GM23338 (cell line): ENCODE measurements around the gene DRAXIN. TPM values are rescaled to one million over a fixed set of nuclear protein-coding genes. Genes with fewer than 3 reads are reported as not detected.

Source experiments
- ATAC-seq: fragments of 200-7000 bp; cut with Tn5 transposase; 3 replicates; pipeline ENCODE4 v1.9.1; 2020
- DNase-seq: peaks from one replicate; pipeline ENCODE4 v3.0.0-alpha.2; 2015; ENCODE audit warnings: low spot score
- H2AFZ ChIP-seq: fragments of 200-600 bp; sonication (generic); 2 replicates; pipeline ENCODE4 v1.8.0; 2016; ENCODE audit warnings: antibody characterized with exemption, mild to moderate bottlenecking, moderate library complexity
- H3F3A ChIP-seq: fragments of 200-600 bp; sonication (generic); replicated peaks from 2 replicates; pipeline ENCODE4 v1.8.0; 2017; ENCODE audit warnings: antibody characterized with exemption, mixed run types, low read depth
- H3K27ac ChIP-seq: fragments of 200-600 bp; sonication (generic); 2 replicates; pipeline ENCODE4 v1.6.1; 2016; ENCODE audit warnings: low read depth
- H3K27me3 ChIP-seq: fragments of 200-600 bp; sonication (generic); 2 replicates; pipeline ENCODE4 v1.8.0; 2016; ENCODE audit warnings: mild to moderate bottlenecking, mixed run types, moderate library complexity; ENCODE audit not compliant: insufficient read depth
- H3K36me3 ChIP-seq: fragments of 200-600 bp; sonication (generic); 2 replicates; pipeline ENCODE4 v1.8.0; 2016; ENCODE audit warnings: mild to moderate bottlenecking; ENCODE audit not compliant: insufficient read depth
- H3K4me1 ChIP-seq: fragments of 200-600 bp; sonication (generic); 2 replicates; pipeline ENCODE4 v1.8.0; 2016; ENCODE audit warnings: mild to moderate bottlenecking, moderate library complexity; ENCODE audit not compliant: insufficient read depth
- H3K4me2 ChIP-seq: fragments of 200-600 bp; sonication (generic); 2 replicates; pipeline ENCODE4 v1.7.1; 2017; ENCODE audit warnings: mixed run types
- H3K4me3 ChIP-seq: fragments of 200-600 bp; sonication (generic); 2 replicates; pipeline ENCODE4 v1.6.1; 2016; ENCODE audit warnings: mixed run types
- H3K79me2 ChIP-seq: fragments of 200-600 bp; sonication (generic); replicated peaks from 2 replicates; pipeline ENCODE4 v1.8.0; 2017; ENCODE audit warnings: mild to moderate bottlenecking; ENCODE audit not compliant: insufficient read depth
- H3K9me2 ChIP-seq: fragments of 200-600 bp; sonication (generic); 2 replicates; pipeline ENCODE4 v1.8.0; 2017; ENCODE audit not compliant: insufficient read depth
- H4K20me1 ChIP-seq: fragments of 200-600 bp; sonication (generic); replicated peaks from 2 replicates; pipeline ENCODE4 v1.8.0; 2017; ENCODE audit warnings: mild to moderate bottlenecking; ENCODE audit not compliant: insufficient read depth
- H3K27ac Mint-ChIP-seq: 2 replicates; pipeline ENCODE4 v1.8.0; 2020; ENCODE audit warnings: inconsistent platforms, mild to moderate bottlenecking, moderate library complexity, mixed read lengths
- H3K27me3 Mint-ChIP-seq: 3 replicates; pipeline ENCODE4 v1.8.0; 2022; ENCODE audit warnings: low read depth, mild to moderate bottlenecking, moderate library complexity, mixed read lengths, inconsistent platforms; ENCODE audit not compliant: insufficient read depth, poor library complexity
- H3K36me3 Mint-ChIP-seq: 3 replicates; pipeline ENCODE4 v1.8.0; 2021; ENCODE audit warnings: low read depth, mild to moderate bottlenecking, inconsistent platforms, moderate library complexity, mixed read lengths
- H3K4me1 Mint-ChIP-seq: 3 replicates; pipeline ENCODE4 v1.8.0; 2020; ENCODE audit warnings: mild to moderate bottlenecking, inconsistent platforms, mixed read lengths
- H3K4me3 Mint-ChIP-seq: 3 replicates; pipeline ENCODE4 v1.8.0; 2021; ENCODE audit warnings: moderate library complexity, mild to moderate bottlenecking, inconsistent platforms, mixed read lengths
- H3K9me3 Mint-ChIP-seq: 3 replicates; pipeline ENCODE4 v1.8.0; 2020; ENCODE audit warnings: moderate library complexity, mild to moderate bottlenecking, inconsistent platforms, mixed read lengths
- CREB1 ChIP-seq: fragments of 250-450 bp; sonication (Bioruptor Pico); IDR thresholded peaks from 2 replicates; pipeline ENCODE4 v1.5.0; 2020; ENCODE audit warnings: low read depth, mild to moderate bottlenecking, moderate library complexity
- EZH2 ChIP-seq: fragments of 200-600 bp; sonication (generic); IDR thresholded peaks from one replicate; pipeline ENCODE4 v1.8.0; 2017; ENCODE audit warnings: antibody characterized with exemption, mild to moderate bottlenecking, low read depth; ENCODE audit not compliant: unreplicated experiment
- JUNB ChIP-seq: IDR thresholded peaks from one replicate; pipeline ENCODE4 v1.6.1; 2016; ENCODE audit warnings: antibody characterized with exemption; ENCODE audit not compliant: unreplicated experiment
- NANOG ChIP-seq: IDR thresholded peaks from 2 replicates; pipeline ENCODE4 v1.6.1; 2016; ENCODE audit warnings: antibody characterized with exemption, borderline replicate concordance
- POLR2AphosphoS5 ChIP-seq: IDR thresholded peaks from 2 replicates; pipeline ENCODE4 v1.6.1; 2016; ENCODE audit warnings: antibody characterized with exemption, low read depth
- STAT1 ChIP-seq: IDR thresholded peaks from one replicate; pipeline ENCODE4 v1.6.1; 2016; ENCODE audit warnings: antibody characterized with exemption; ENCODE audit not compliant: unreplicated experiment
- ZNF114 ChIP-seq: fragments of 250-450 bp; sonication (Bioruptor Pico); IDR thresholded peaks from 2 replicates; pipeline ENCODE4 v1.5.0; 2020; ENCODE audit warnings: mild to moderate bottlenecking, moderate library complexity
- ZNF331 ChIP-seq: fragments of 250-450 bp; sonication (Bioruptor Pico); IDR thresholded peaks from 2 replicates; pipeline ENCODE4 v1.5.0; 2020; ENCODE audit warnings: low read depth, mild to moderate bottlenecking, moderate library complexity
- polyA plus RNA-seq: library from polyadenylated mRNA; unstranded; fragments of >200 nt; fragmentation: Nextera tagmentation; extraction: Ambion mirVana; gene quantifications from 2 replicates; pipeline ENCODE4 v1.2.1, GENCODE V29; 2016
- total RNA-seq: library from RNA; depleted of rRNA; stranded (reverse); fragments of >200 nt; shearing (Covaris generic); gene quantifications from 2 replicates; pipeline ENCODE4 v1.2.3, GENCODE V29; 2014
- TF ChIP-seq, protein P1 (sequence below), 2 experiments: fragments of 200-600 bp in 1 of 2; sonication (generic) in 1 of 2; conservative IDR thresholded peaks; 2 replicates each; pipeline versions ENCODE4 v1.5.1 to v1.6.1; 2016 to 2017; ENCODE audit warnings: antibody characterized with exemption in 2 of 2, low read depth in 2 of 2, mild to moderate bottlenecking in 2 of 2, moderate library complexity in 1 of 2
- TF ChIP-seq, protein P2 (sequence below): IDR thresholded peaks from 2 replicates; pipeline ENCODE4 v1.6.1; 2016; ENCODE audit warnings: antibody characterized with exemption
- TF ChIP-seq, protein P3 (sequence below): IDR thresholded peaks from one replicate; pipeline ENCODE4 v1.6.1; 2018; ENCODE audit warnings: antibody characterized with exemption; ENCODE audit not compliant: unreplicated experiment

Gene DRAXIN
- total and polyA plus RNA-seq, 2 experiments from 2014 or later = 7.6 to 23.0 TPM

DNA sequence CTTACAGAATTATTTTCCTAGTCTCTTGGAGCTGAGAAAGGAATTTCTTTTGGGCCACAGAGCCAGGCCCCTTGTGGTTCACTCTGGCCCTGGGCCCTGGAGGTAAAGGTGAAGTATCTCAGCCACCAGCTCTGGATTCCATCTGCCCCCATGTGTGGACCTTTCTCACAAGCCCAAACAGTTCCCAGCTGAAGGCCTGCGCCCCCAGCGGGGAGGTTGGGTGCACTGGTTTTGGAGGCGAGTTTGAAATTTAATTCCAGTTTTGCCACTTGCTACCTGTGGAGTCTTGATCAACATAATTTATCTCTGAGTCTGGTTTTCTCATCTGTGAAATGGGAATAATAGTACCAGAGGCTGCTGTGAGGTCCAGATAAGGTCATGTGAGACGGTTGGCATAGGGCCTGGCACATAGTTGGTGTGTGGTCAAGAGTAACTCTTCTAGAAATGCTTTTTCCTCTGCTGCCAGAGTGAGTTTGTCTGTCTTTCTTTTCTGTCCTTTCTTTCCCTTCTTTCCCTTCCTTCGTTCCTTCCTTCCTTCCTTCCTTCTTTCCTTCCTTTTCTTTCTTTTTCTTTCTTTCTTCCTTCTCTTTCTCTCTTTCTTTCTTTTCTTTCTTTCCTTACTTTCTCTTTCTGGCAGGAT lies 50.5 kb downstream of the DRAXIN start:
- H3K4me2 ChIP-seq = no peak overlapping the region
- no peak overlapping the region for H3K27ac ChIP-seq
- TF ChIP-seq, protein P1, sequence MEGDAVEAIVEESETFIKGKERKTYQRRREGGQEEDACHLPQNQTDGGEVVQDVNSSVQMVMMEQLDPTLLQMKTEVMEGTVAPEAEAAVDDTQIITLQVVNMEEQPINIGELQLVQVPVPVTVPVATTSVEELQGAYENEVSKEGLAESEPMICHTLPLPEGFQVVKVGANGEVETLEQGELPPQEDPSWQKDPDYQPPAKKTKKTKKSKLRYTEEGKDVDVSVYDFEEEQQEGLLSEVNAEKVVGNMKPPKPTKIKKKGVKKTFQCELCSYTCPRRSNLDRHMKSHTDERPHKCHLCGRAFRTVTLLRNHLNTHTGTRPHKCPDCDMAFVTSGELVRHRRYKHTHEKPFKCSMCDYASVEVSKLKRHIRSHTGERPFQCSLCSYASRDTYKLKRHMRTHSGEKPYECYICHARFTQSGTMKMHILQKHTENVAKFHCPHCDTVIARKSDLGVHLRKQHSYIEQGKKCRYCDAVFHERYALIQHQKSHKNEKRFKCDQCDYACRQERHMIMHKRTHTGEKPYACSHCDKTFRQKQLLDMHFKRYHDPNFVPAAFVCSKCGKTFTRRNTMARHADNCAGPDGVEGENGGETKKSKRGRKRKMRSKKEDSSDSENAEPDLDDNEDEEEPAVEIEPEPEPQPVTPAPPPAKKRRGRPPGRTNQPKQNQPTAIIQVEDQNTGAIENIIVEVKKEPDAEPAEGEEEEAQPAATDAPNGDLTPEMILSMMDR (conservative IDR thresholded peaks at IDR 0.05; ENCODE audit: low read depth in 2 of 2) = peak; percentile 45 to 50
- no peak for TF ChIP-seq ZNF331 (CRISPR knock-in tag)
- H2AFZ ChIP-seq = no peak overlapping the region
- no peaks in the 10 kb centered on the region for H3K27me3 ChIP-seq
- Mint-ChIP-seq H3K4me3 (no peak overlapping the region), H3K36me3 (peaks cover 12% of the 10 kb centered on the region; the same call in 2 of the 3 replicates), H3K27me3 (peaks cover 11% of the 10 kb centered on the region), H3K9me3 (no peaks in the 10 kb centered on the region; the same call in 2 of the 3 replicates), H3K27ac (no peak overlapping the region), H3K4me1 (peaks cover 33% of the 10 kb centered on the region)
- 0 out of 2 replicates have a peak, but pooled peaks cover 10% of the 10 kb centered on the region for H3F3A ChIP-seq
- peaks cover 5% of the 10 kb centered on the region for H4K20me1 ChIP-seq
- peaks cover 12% of the 10 kb centered on the region for H3K79me2 ChIP-seq
- ATAC-seq (peak; percentile 40), DNase-seq (peak; percentile 55)
- no peak overlapping the region for H3K4me3 ChIP-seq
- no peaks in the 10 kb centered on the region; the same call in 1 of the 2 replicates for H3K36me3 ChIP-seq
- H3K4me1 ChIP-seq = peaks cover 18% of the 10 kb centered on the region
- H3K9me2 ChIP-seq = no peaks in the 10 kb centered on the region

DNA sequence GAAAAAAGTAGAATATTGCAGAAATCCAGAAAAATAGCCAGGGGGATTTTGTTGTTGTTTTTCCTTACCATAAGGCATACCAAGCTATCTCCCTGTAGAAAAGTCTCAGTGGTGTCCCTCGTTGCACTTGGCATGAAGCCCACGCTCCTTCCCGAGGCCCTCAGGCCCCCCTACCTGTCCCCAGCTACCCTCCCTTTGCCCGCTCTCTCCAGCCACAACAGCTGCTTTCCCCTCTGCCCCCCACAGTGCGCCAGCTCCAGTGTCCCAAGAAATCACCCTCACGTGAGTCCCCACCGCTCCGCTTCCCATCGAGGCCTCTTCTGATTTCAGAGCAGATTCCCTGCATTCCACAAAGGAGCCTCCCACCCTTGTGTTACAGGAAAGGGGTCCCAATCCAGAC lies 52.8 kb downstream of the DRAXIN start:
- no peak overlapping the region for H3K4me3 ChIP-seq
- Mint-ChIP-seq H3K9me3 (no peaks in the 10 kb centered on the region), H3K4me3 (no peak overlapping the region), H3K27ac (no peak overlapping the region), H3K4me1 (peaks cover 24% of the 10 kb centered on the region; the same call in 2 of the 3 replicates), H3K27me3 (peaks cover 13% of the 10 kb centered on the region), H3K36me3 (peaks cover 17% of the 10 kb centered on the region)
- H2AFZ ChIP-seq = no peak overlapping the region
- peaks cover 5% of the 10 kb centered on the region for H4K20me1 ChIP-seq
- 0 out of 2 replicates have a peak, but pooled peaks cover 8% of the 10 kb centered on the region for H3K4me1 ChIP-seq
- H3K79me2 ChIP-seq = no peaks in the 10 kb centered on the region; the same call in 1 of the 2 replicates
- no peaks in the 10 kb centered on the region for H3K27me3 ChIP-seq
- ATAC-seq = no peak
- H3K36me3 ChIP-seq = no peaks in the 10 kb centered on the region; the same call in 1 of the 2 replicates
- H3F3A ChIP-seq = 0 out of 2 replicates have a peak, but pooled peaks cover 7% of the 10 kb centered on the region
- no peaks in the 10 kb centered on the region for H3K9me2 ChIP-seq
- no peak overlapping the region for H3K4me2 ChIP-seq
- H3K27ac ChIP-seq = no peak overlapping the region
- no peak for DNase-seq
- TF ChIP-seq ZNF114 (no peak), JUNB (no peak)

DNA sequence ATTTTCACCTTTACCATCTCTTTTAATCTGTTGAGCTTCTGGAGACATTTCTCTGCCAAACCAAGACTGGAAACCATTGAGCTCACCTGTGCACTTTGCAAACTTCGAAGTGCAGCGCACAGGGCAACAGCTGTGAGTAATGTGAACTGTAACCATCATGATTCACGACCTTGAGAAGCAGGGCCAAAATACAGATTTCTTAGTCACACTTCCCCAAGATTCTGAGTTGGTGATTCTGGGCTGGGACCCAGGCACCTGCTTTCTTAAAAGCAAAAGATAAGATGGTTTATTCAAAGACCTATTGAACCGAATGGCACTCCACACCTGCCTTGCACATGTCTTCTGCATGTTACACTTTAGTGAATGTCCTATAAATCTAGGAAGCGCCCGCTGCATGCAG lies 54.6 kb downstream of the DRAXIN start:
- Histone ChIP-seq H3K4me1 (0 out of 2 replicates have a peak, but pooled peaks cover 5% of the 10 kb centered on the region), H3K9me2 (no peaks in the 10 kb centered on the region)
- TF ChIP-seq STAT1 (no peak), EZH2 (no peak), POLR2AphosphoS5 (no peak), ZNF114 (no peak), CREB1 (no peak), NANOG (no peak)
- TF ChIP-seq, protein P2, sequence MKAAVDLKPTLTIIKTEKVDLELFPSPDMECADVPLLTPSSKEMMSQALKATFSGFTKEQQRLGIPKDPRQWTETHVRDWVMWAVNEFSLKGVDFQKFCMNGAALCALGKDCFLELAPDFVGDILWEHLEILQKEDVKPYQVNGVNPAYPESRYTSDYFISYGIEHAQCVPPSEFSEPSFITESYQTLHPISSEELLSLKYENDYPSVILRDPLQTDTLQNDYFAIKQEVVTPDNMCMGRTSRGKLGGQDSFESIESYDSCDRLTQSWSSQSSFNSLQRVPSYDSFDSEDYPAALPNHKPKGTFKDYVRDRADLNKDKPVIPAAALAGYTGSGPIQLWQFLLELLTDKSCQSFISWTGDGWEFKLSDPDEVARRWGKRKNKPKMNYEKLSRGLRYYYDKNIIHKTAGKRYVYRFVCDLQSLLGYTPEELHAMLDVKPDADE = no peak
- TF ChIP-seq, protein P3, sequence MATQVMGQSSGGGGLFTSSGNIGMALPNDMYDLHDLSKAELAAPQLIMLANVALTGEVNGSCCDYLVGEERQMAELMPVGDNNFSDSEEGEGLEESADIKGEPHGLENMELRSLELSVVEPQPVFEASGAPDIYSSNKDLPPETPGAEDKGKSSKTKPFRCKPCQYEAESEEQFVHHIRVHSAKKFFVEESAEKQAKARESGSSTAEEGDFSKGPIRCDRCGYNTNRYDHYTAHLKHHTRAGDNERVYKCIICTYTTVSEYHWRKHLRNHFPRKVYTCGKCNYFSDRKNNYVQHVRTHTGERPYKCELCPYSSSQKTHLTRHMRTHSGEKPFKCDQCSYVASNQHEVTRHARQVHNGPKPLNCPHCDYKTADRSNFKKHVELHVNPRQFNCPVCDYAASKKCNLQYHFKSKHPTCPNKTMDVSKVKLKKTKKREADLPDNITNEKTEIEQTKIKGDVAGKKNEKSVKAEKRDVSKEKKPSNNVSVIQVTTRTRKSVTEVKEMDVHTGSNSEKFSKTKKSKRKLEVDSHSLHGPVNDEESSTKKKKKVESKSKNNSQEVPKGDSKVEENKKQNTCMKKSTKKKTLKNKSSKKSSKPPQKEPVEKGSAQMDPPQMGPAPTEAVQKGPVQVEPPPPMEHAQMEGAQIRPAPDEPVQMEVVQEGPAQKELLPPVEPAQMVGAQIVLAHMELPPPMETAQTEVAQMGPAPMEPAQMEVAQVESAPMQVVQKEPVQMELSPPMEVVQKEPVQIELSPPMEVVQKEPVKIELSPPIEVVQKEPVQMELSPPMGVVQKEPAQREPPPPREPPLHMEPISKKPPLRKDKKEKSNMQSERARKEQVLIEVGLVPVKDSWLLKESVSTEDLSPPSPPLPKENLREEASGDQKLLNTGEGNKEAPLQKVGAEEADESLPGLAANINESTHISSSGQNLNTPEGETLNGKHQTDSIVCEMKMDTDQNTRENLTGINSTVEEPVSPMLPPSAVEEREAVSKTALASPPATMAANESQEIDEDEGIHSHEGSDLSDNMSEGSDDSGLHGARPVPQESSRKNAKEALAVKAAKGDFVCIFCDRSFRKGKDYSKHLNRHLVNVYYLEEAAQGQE = no peak

More for the DNA sequence above, 54.6 kb downstream of the DRAXIN start:
- Histone ChIP-seq H3K79me2 (no peaks in the 10 kb centered on the region), H3K4me3 (no peak overlapping the region), H3K36me3 (no peaks in the 10 kb centered on the region; the same call in 1 of the 2 replicates), H3F3A (0 out of 2 replicates have a peak, but pooled peaks cover 7% of the 10 kb centered on the region), H2AFZ (no peak overlapping the region), H3K27me3 (no peaks in the 10 kb centered on the region), H4K20me1 (peaks cover 5% of the 10 kb centered on the region), H3K4me2 (no peak overlapping the region), H3K27ac (no peak overlapping the region)
- no peak overlapping the region for H3K4me3 Mint-ChIP-seq
- H3K9me3 Mint-ChIP-seq = no peaks in the 10 kb centered on the region
- ATAC-seq (no peak), DNase-seq (no peak)
- H3K4me1 Mint-ChIP-seq = peaks cover 10% of the 10 kb centered on the region; the same call in 2 of the 3 replicates
- peaks cover 12% of the 10 kb centered on the region for H3K27me3 Mint-ChIP-seq
- H3K36me3 Mint-ChIP-seq = peaks cover 25% of the 10 kb centered on the region
- no peak overlapping the region for H3K27ac Mint-ChIP-seq
